GM13976 (cell line): ENCODE data around the gene VWA5B1.

Source experiments
- DNase-seq: peaks from one replicate; pipeline ENCODE4 v3.0.0; 2012; ENCODE audit warnings: low spot score
- in situ Hi-C: fragments of 300-500 bp; cut with MboI; formaldehyde crosslinking; loops from one replicate; pipeline ENCODE4 v1.12.0; 2022; ENCODE audit warnings: low sequenced_read_pairs, mixed read lengths, inconsistent platforms; ENCODE audit not compliant: unreplicated experiment
- TF ChIP-seq, protein P1 (sequence below): IDR thresholded peaks from 2 replicates; pipeline ENCODE4 v1.5.1; 2012; ENCODE audit warnings: borderline replicate concordance, mild to moderate bottlenecking; ENCODE audit not compliant: insufficient read depth; ENCODE audit errors: extremely low read depth, missing control alignments, control extremely low read depth

Gene VWA5B1

DNA sequence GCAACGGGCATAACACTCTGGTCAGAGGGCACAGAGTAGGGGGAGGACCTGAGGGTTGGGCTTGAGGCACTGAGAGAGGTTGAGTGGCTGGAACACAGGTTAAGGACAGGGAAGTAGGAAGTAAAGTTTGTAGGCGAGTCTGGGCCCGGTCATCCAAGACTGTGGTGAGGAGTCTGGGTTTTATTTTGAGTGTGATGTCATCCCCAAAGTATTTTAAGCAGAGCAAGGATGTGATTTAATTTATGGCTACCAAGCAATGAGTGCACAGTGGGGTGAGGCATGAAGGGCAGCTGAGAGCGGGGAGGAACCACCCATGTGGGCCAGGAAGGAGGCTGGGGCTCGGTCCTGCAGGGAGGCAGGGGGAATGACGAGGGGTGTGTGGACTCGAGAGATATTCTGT, 11.2 kb upstream of the VWA5B1 start:
- TF ChIP-seq, protein P1, sequence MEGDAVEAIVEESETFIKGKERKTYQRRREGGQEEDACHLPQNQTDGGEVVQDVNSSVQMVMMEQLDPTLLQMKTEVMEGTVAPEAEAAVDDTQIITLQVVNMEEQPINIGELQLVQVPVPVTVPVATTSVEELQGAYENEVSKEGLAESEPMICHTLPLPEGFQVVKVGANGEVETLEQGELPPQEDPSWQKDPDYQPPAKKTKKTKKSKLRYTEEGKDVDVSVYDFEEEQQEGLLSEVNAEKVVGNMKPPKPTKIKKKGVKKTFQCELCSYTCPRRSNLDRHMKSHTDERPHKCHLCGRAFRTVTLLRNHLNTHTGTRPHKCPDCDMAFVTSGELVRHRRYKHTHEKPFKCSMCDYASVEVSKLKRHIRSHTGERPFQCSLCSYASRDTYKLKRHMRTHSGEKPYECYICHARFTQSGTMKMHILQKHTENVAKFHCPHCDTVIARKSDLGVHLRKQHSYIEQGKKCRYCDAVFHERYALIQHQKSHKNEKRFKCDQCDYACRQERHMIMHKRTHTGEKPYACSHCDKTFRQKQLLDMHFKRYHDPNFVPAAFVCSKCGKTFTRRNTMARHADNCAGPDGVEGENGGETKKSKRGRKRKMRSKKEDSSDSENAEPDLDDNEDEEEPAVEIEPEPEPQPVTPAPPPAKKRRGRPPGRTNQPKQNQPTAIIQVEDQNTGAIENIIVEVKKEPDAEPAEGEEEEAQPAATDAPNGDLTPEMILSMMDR: no peak
- DNase-seq: no peak
- in situ Hi-C loops: no loop called here

DNA sequence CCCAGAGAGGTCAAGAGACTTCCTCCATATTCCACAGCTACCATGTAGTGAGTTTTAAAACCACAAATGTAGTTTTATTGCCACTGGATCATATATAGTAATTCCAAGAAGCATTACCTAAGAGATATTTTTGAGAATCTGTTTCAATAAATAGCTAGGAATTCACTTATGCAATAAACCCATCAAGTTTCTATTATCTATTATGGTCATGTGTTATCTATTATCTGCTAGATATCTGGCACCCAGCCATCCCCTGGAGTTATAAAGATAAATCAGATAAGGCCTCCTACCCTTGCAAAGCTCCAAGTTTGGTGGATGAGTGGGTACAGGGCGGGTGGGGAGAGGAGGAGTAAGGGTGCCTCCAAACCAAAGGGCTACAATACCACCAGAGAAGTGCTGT, 10.3 kb upstream of the VWA5B1 start:
- TF ChIP-seq, protein P1: no peak
- in situ Hi-C loops: no loop called here
- no peak for DNase-seq

DNA sequence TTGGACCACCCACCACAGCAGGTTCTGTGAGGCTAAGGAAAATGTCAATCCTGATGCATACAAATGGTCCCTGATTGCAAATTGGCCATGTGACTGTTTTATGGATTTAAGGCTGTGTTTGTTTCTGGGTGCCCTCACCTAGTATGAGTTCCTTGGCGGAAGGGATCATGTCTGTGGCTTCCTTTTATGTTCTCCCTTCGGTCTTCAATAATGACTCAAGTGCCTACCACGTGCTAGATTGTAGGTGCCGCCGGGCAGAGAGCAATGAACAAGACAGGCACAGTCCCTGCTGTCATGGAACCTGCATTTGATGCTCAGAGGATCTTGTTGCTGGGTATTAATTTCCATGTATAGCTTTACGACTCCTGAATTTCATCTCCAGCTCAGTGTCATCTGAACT, 9.8 kb upstream of the VWA5B1 start:
- in situ Hi-C loops: no loop called here
- DNase-seq: no peak
- TF ChIP-seq, protein P1: no peak

DNA sequence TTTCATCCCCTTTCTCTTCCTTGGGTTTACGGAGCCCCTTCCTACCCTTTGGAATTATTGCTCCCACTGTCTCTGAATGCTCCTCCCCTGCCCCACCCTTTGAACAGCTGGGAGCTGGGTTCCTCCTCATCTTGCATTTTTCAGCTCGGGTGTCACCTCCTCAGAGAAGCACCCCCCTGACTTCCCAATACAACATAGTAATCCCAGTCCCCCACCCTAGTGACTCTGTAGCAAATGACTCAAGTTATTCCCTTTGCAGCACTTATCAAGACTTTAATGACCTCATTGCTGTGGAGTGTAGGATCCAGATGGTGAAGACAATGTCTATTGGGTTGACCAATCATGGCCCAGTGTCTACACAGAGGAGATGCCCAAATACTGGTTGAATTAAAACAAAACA, 8.9 kb upstream of the VWA5B1 start:
- no peak for DNase-seq
- in situ Hi-C loops: no loop called here
- TF ChIP-seq, protein P1: no peak

DNA sequence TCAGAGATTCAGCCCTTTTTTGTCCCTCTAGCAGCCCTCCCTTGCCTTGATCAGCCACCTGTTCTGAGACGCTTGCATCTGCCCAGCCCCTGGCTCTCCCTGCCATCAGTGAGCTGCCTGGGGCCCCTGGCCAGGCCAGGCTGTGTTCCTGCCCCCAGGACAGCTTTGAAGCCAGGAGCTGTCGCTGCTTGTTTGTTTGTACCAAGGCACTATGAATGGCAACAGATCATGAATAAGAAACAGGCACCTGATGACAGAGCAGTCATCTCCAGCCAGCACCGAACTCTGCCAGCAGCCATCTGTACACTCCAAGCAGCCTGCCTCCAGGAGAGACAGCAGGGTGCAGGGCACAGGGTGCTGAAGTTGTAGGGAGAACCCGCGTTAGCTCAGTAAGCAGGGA, 8.1 kb upstream of the VWA5B1 start:
- no peak for DNase-seq
- in situ Hi-C loops: no loop called here
- TF ChIP-seq, protein P1: no peak

DNA sequence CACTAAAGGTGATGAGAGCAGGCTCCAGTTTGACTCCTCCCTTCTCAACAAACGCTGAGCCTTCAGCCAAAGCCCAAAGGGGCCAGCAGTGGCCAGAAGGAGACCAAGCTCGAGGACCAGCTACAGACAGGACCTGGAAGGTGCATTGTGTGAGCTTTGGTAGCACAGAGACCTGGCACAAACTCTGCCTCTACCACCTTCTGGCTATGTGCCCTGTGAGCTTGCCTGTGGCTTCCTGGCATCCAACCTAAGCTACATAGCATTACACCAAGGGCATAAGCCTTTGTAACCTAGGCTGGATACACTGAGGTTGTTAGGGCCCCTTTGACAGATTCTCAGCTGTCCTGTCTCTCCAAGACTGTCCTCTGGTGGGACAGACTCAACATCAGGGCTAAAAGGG, 6.6 kb upstream of the VWA5B1 start:
- TF ChIP-seq, protein P1: no peak
- in situ Hi-C loops: no loop called here
- no peak for DNase-seq

DNA sequence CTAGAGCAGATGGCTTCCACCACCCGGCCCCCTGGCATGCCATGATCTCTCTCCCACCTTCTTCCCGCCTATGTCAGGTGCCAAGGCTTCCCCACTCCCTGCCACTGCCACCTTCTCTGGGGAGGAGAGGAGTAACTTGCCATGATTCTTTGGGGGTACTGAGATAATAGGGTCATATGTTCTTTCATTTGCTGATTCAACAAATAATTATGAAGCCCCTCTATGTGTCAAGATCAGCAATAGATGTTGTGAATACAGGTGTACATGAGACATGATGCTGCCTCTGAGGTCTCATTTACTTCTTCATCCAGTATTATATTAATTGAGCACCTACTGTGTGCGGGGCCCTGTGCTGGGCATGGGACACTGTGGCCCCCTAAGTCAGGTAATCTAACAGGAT, 6.0 kb upstream of the VWA5B1 start:
- TF ChIP-seq, protein P1: no peak
- in situ Hi-C loops: no loop called here
- no peak for DNase-seq
